B cell (primary cell): ENCODE data around the gene ATP8B2. TPM values are rescaled to one million over a fixed set of nuclear protein-coding genes. Genes with fewer than 3 reads are reported as not detected.
"Not testable (repeated sequence)": the region's sequence is repeated elsewhere in the genome, so short reads cannot be mapped to it uniquely, and the experiment has no call there.

ENCODE experiments used
- ATAC-seq: fragments of 200-7000 bp; cut with Tn5 transposase; one replicate; pipeline ENCODE4 v1.10.0; 2021; ENCODE audit warnings: low read depth, mild to moderate bottlenecking, moderate number of reproducible peaks, moderate library complexity
- CTCF ChIA-PET: fragments of 350-600 bp; sonication (Branson Sonifier 250); formaldehyde crosslinking; loops from one replicate; lab custom pipeline; 2021; ENCODE audit warnings: antibody characterized with exemption, inconsistent platforms; lab: Charles Lee
- POLR2A ChIA-PET: fragments of 350-600 bp; sonication (Branson Sonifier 250); formaldehyde crosslinking; loops from one replicate; lab custom pipeline; 2021; ENCODE audit warnings: antibody characterized with exemption; lab: Charles Lee
- DNase-seq: peaks from one replicate; pipeline ENCODE4 v3.0.0; 2013
- H2AFZ ChIP-seq: 2 replicates; pipeline ENCODE4 v1.6.1; 2012; ENCODE audit warnings: mild to moderate bottlenecking, low read depth, low read length; ENCODE audit not compliant: insufficient read depth, poor library complexity, severe bottlenecking
- H3K27ac ChIP-seq, 2 donors: 1 replicate in 1 of 2; 2 replicates in 1 of 2; pipeline ENCODE4 v1.5.1; 2012 to 2013; ENCODE audit warnings: low read length in 2 of 2, mild to moderate bottlenecking in 2 of 2, moderate library complexity in 1 of 2
- H3K27me3 ChIP-seq, 4 experiments: fragments of 200-600 bp in 1 of 4; sonication (generic) in 1 of 4; replicated peaks in 1 of 4; 1 replicate in 2 of 4; 2 replicates in 2 of 4; pipeline versions ENCODE4 v1.6.1 to v1.7.0; 2013 to 2016; ENCODE audit warnings: low read length in 3 of 4, mild to moderate bottlenecking in 2 of 4, mixed read lengths in 1 of 4, moderate library complexity in 1 of 4; ENCODE audit not compliant: insufficient read depth in 4 of 4, control insufficient read depth in 3 of 4; ENCODE audit errors: control extremely low read depth in 1 of 4
- H3K36me3 ChIP-seq, 2 experiments: replicated peaks in 1 of 2; 1 replicate in 1 of 2; 2 replicates in 1 of 2; pipeline versions ENCODE4 v1.6.1 to v1.7.1; 2013; ENCODE audit warnings: low read length in 1 of 2; ENCODE audit not compliant: insufficient read depth in 2 of 2, control insufficient read depth in 1 of 2; ENCODE audit errors: control extremely low read depth in 1 of 2, extremely low read depth in 1 of 2
- H3K4me1 ChIP-seq, 2 donors: fragments of 200-600 bp in 1 of 2; sonication (generic) in 1 of 2; 1 replicate in 1 of 2; 2 replicates in 1 of 2; pipeline versions ENCODE4 v1.5.1 to v1.6.1; 2013 to 2017; ENCODE audit warnings: low read length in 2 of 2; ENCODE audit not compliant: control insufficient read depth in 2 of 2, insufficient read depth in 2 of 2
- H3K4me2 ChIP-seq: replicated peaks from 2 replicates; pipeline ENCODE3; 2012; ENCODE audit warnings: mild to moderate bottlenecking, low read depth, low read length; ENCODE audit not compliant: poor library complexity, severe bottlenecking
- H3K4me3 ChIP-seq, 5 experiments: fragments of 200-600 bp in 1 of 5; sonication (generic) in 1 of 5; 1 replicate in 3 of 5; 2 replicates in 2 of 5; pipeline versions ENCODE4 v1.5.1 to v1.7.0; 2011 to 2016; ENCODE audit warnings: low read length in 4 of 5, mild to moderate bottlenecking in 4 of 5, low read depth in 2 of 5, control low read depth in 1 of 5, moderate library complexity in 1 of 5; ENCODE audit not compliant: insufficient read depth in 1 of 5; ENCODE audit errors: control extremely low read depth in 1 of 5, extremely low read depth in 1 of 5
- H3K79me2 ChIP-seq: fragments of 200-600 bp; sonication (generic); one replicate; pipeline ENCODE4 v1.6.0; 2016; ENCODE audit warnings: low read length; ENCODE audit not compliant: control insufficient read depth, insufficient read depth
- H3K9ac ChIP-seq: fragments of 200-600 bp; sonication (generic); 2 replicates; pipeline ENCODE4 v1.6.1; 2017; ENCODE audit warnings: mild to moderate bottlenecking, low read length, moderate library complexity
- H3K9me3 ChIP-seq, 3 donors: one replicate each; pipeline versions ENCODE4 v1.6.1 to v1.7.1; 2013; ENCODE audit warnings: low read length in 2 of 3; ENCODE audit not compliant: control insufficient read depth in 2 of 3, insufficient read depth in 1 of 3; ENCODE audit errors: control extremely low read depth in 1 of 3
- H4K20me1 ChIP-seq: 2 replicates; pipeline ENCODE4 v1.6.0; 2012; ENCODE audit warnings: mild to moderate bottlenecking, low read length; ENCODE audit not compliant: insufficient read depth, control insufficient read depth, poor library complexity, severe bottlenecking
- H3K27ac Mint-ChIP-seq: one replicate; pipeline ENCODE4 v1.8.0; 2021; ENCODE audit warnings: mixed read lengths
- H3K27me3 Mint-ChIP-seq: one replicate; pipeline ENCODE4 v1.8.0; 2021; ENCODE audit warnings: mixed read lengths
- H3K4me1 Mint-ChIP-seq: one replicate; pipeline ENCODE4 v1.8.0; 2021; ENCODE audit warnings: mixed read lengths
- H3K4me3 Mint-ChIP-seq: one replicate; pipeline ENCODE4 v1.8.0; 2021; ENCODE audit warnings: mixed read lengths
- H3K9me3 Mint-ChIP-seq: one replicate; pipeline ENCODE4 v1.8.0; 2022; ENCODE audit warnings: mixed read lengths; ENCODE audit not compliant: insufficient read depth
- EZH2 ChIP-seq: IDR thresholded peaks from 2 replicates; pipeline ENCODE4 v1.6.1; 2012; ENCODE audit warnings: borderline replicate concordance, low read depth, mild to moderate bottlenecking, moderate library complexity, low read length; ENCODE audit not compliant: insufficient read depth, poor library complexity, severe bottlenecking
- WGBS: methylation state at CpG from one replicate; pipeline ENCODE4 v1.1.5; 2013; ENCODE audit warnings: missing lambda C conversion rate; ENCODE audit not compliant: insufficient coverage; 5-methylcytosine and 5-hydroxymethylcytosine counted together
- intact Hi-C: fragments of 100-400 bp; cut with micrococcal nuclease; formaldehyde crosslinking; loops from one replicate; pipeline ENCODE4 v1.10.0; 2022
- polyA plus RNA-seq: library from polyadenylated mRNA; depleted of rRNA; stranded (reverse); fragments of >200 nt; gene quantifications from 2 replicates; pipeline ENCODE4 v1.2.3, GENCODE V29; 2012
- total RNA-seq, 2 donors: library from RNA; stranded (reverse); fragments of 120-200 nt in 1 of 2; gene quantifications; 1 replicate in 1 of 2; 2 replicates in 1 of 2; pipeline versions ENCODE4 v1.2.3 to v1.2.4, GENCODE V29; 2013 to 2022
- TF ChIP-seq, protein P1 (sequence below): fragments of 200-600 bp; IDR thresholded peaks from one replicate; pipeline ENCODE4 v1.8.0; 2022; ENCODE audit warnings: antibody characterized with exemption, mild to moderate bottlenecking

The ATP8B2 gene
- total and polyA plus RNA-seq, 2 donors (not counting 1 experiment from before 2014, with no cell fraction given), result 31.1 to 50.2 TPM

- no peaks in the 10 kb centered on the region for H3K4me1 Mint-ChIP-seq
These were observed 36.0 kb downstream of the ATP8B2 start for GRCh38 chr1:154361357-154361756.

GRCh38 chr1:154371436-154371835 lies 46.1 kb downstream of the ATP8B2 start:
- ChIA-PET CTCF (interaction anchor here (1.1 kb wide), 1 partner anchor 15 kb away, joined by 3 read pairs; no protein-coding TSS in a partner anchor), POLR2A (no interaction called here)

More at GRCh38 chr1:154361357-154361756, 36.0 kb downstream of the ATP8B2 start:
- H3K27ac ChIP-seq, result no peak overlapping the region
- no peak for ATAC-seq
- H3K79me2 ChIP-seq, result no peaks in the 10 kb centered on the region
- H3K4me3 ChIP-seq, result no peak overlapping the region
- no peak for TF ChIP-seq EZH2
- TF ChIP-seq, protein P1, sequence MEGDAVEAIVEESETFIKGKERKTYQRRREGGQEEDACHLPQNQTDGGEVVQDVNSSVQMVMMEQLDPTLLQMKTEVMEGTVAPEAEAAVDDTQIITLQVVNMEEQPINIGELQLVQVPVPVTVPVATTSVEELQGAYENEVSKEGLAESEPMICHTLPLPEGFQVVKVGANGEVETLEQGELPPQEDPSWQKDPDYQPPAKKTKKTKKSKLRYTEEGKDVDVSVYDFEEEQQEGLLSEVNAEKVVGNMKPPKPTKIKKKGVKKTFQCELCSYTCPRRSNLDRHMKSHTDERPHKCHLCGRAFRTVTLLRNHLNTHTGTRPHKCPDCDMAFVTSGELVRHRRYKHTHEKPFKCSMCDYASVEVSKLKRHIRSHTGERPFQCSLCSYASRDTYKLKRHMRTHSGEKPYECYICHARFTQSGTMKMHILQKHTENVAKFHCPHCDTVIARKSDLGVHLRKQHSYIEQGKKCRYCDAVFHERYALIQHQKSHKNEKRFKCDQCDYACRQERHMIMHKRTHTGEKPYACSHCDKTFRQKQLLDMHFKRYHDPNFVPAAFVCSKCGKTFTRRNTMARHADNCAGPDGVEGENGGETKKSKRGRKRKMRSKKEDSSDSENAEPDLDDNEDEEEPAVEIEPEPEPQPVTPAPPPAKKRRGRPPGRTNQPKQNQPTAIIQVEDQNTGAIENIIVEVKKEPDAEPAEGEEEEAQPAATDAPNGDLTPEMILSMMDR, result no peak
- WGBS, result 84% methylated on average over 3 of the region's 3 CpGs
- no peak for DNase-seq
- Mint-ChIP-seq H3K4me3 (no peak overlapping the region), H3K27ac (no peak overlapping the region), H3K9me3 (no peaks in the 10 kb centered on the region), H3K27me3 (peaks cover 7% of the 10 kb centered on the region)
- intact Hi-C loops, result no loop called here
- no peaks in the 10 kb centered on the region for H3K36me3 ChIP-seq
- no peaks in the 10 kb centered on the region for H3K4me1 ChIP-seq
- H3K9ac ChIP-seq, result no peak overlapping the region
- no peaks in the 10 kb centered on the region for H3K27me3 ChIP-seq
- ChIA-PET POLR2A (no interaction called here), CTCF (no interaction called here)
- no peak overlapping the region for H3K4me2 ChIP-seq
- no peaks in the 10 kb centered on the region for H4K20me1 ChIP-seq
- H2AFZ ChIP-seq, result no peak overlapping the region
- peaks cover 0 to 6% (median 0%) of the 10 kb centered on the region in 3 donors for H3K9me3 ChIP-seq

DNA sequence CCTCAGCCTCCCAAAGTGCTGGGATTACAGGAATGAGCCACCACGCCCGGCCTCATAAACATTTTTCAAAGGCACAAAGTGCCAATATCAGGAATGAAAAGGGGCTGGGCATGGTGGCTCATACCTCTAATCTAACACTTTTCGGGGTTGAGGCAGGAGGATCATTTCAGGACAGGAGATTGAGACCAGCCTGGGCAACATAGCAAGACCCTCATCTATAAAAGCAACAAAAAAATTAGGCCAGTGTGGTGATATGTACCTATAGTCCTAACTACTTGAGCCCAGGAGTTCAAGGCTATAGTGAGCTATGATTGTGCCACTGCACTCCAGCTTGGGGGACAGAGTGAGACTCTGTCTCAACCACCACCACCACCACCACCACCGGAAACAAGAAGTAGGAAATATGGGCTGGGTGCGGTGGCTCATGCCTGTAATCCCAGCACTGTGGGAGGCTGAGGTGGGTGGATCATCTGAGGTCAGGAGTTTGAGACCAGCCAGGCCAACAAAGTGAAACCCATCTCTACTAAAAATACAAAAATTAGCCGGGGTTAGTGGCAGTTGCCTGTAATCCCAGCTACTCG lies 48.5 kb downstream of the ATP8B2 start:
- whole genome bisulfite sequencing, result 100% methylated on average over 2 of the region's 7 CpGs
- intact Hi-C loops, H3K27me3 Mint-ChIP-seq, H3K9ac ChIP-seq, CTCF ChIA-PET, H3K27me3 ChIP-seq, POLR2A ChIA-PET, H4K20me1 ChIP-seq, H3K36me3 ChIP-seq, H3K4me2 ChIP-seq, ATAC-seq, DNase-seq, H3K79me2 ChIP-seq, H2AFZ ChIP-seq, H3K27ac ChIP-seq, H3K9me3 ChIP-seq, H3K4me1 ChIP-seq, H3K4me3 Mint-ChIP-seq, H3K4me1 Mint-ChIP-seq, H3K9me3 Mint-ChIP-seq, H3K27ac Mint-ChIP-seq, H3K4me3 ChIP-seq: not testable (repeated sequence)

More at GRCh38 chr1:154371436-154371835, 46.1 kb downstream of the ATP8B2 start:
- Mint-ChIP-seq H3K27ac (no peak overlapping the region), H3K9me3 (no peaks in the 10 kb centered on the region), H3K27me3 (no peaks in the 10 kb centered on the region), H3K4me3 (no peak overlapping the region), H3K4me1 (no peaks in the 10 kb centered on the region)
- Histone ChIP-seq H3K4me1 (no peaks in the 10 kb centered on the region), H3K36me3 (no peaks in the 10 kb centered on the region), H3K27me3 (no peaks in the 10 kb centered on the region), H3K27ac (no peak overlapping the region), H3K4me2 (no peak overlapping the region), H3K9ac (no peak overlapping the region), H3K4me3 (no peak overlapping the region), H3K79me2 (no peaks in the 10 kb centered on the region), H2AFZ (no peak overlapping the region), H3K9me3 (no peaks in the 10 kb centered on the region), H4K20me1 (no peaks in the 10 kb centered on the region)
- ATAC-seq, result no peak
- no peak for DNase-seq
- TF ChIP-seq EZH2, result no peak
- TF ChIP-seq, protein P1, result no peak
- WGBS, result 88% methylated on average over 5 of the region's 6 CpGs
- intact Hi-C loops, result no loop called here
